COLO668 (cell line): ENCODE measurements around the gene MRFAP1L1.

Experiments used
- DNase-seq: peaks from one replicate; lab custom pipeline; 2025; ENCODE audit not compliant: unreplicated experiment; lab: John Stamatoyannopoulos, UW

Gene MRFAP1L1

DNA sequence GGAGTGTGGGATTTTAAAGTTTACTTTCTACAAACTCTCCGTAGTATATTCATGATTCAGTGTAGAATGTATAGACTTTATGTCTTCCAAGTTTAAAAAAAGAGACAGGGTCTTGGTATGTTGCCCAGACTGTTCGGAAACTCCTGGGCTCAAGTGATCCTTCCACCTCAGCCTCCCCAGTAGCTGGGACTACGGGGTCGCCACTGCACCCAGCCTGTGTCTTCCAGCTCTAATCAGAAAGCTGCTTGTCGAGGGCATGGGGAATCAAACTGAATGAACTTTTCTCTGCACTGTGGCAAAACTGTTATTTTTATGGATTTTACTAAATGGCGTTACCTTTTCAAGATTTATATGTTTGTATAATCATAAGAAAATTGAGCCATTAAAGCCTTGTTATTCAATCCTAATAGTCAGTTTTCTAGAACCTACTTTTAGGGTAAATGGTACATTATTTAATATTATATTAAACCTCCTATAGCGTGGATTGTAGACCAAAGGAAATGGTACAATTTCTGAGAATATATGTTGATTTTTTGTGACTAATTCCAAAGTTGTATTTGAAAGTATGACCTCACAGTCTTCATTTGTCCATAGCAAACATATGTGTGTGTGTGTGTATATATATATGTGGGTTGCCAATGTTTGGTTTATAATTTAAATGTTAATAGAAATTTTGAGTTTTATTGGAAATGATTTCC, 7.4 kb upstream of the MRFAP1L1 start:
- DNase-seq, result no peak

DNA sequence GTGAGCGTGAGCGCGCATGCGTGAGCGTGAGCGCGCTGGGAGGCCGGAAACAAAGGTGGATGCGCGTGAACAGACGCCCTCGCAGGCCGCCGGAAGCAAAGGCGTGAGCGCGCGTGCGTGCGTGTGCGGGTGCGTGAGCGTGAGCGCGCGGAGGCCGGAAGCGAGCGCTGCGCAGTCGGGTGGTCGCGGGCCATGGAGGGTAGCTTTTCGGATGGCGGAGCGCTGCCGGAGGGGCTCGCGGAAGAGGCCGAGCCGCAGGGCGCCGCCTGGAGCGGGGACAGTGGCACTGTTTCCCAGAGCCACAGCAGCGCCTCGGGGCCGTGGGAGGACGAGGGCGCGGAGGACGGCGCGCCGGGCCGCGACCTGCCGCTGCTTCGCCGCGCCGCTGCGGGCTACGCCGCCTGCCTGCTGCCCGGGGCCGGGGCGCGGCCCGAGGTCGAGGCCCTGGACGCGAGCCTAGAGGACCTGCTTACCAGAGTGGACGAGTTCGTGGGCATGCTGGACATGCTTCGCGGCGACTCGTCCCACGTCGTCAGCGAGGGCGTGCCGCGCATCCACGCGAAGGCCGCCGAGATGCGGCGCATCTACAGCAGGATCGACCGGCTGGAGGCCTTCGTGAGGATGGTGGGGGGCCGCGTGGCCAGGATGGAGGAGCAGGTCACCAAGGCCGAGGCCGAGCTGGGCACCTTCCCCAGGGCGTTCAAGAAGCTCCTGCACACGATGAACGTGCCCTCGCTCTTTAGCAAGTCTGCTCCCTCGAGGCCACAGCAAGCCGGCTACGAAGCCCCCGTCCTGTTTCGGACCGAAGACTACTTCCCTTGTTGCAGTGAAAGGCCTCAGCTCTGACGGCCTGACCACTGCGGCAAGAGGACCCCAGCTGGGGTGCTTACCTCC, 6.6 kb upstream of the MRFAP1L1 start, which contains the start of gene BLOC1S4:
Gene BLOC1S4 (plus strand): TSS at position 157 of the 894 bp plus-strand sequence. CDS start 36 bp downstream, at position 193.
- DNase-seq, result peak; percentile 95

- no peak for DNase-seq
Observed at GRCh38 chr4:6715704-6716017, 6.0 kb upstream of the MRFAP1L1 start.

DNA sequence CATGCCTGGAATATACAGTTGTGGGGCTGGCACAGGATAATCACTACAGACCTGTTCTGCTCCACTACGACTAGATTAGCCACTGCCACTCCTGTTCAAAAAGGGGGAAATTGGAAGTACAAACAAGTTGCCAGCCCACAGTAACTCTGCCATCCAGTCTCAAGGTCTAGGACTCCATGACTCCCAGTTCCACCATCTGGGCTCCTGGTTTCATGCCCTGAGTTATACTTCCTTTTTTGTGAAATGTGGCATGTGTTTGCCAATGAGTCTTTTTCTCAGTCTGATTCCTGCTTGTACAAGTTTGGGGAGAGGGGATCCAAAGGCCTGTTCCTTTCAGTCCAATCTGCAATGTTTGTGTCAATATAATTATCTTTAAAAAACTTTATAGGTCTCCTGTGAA, 5.3 kb upstream of the MRFAP1L1 start:
- no peak for DNase-seq

- no peak for DNase-seq
Observed at GRCh38 chr4:6710996-6711395, 1.3 kb upstream of the MRFAP1L1 start.

GRCh38 chr4:6710282-6710681, 617 bp upstream of the MRFAP1L1 start:
- DNase-seq, result no peak

DNA sequence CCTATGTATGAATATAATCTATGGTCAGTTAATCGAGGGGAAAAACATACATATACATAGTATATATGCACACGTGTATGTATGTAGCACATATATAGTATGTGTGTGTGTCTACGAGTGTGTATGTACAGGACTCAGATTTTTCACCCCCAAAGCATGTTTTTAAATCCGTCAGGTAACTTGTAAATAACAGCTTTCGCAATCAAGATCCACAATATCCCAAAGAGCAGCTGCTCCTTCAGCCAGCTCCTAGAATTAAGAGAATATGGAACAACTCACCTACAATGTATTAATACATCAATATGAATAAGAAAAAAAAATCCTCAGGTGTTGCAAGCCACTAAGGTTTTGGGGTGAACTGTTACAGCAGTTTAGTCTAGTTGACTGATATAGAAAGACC, 3.5 kb downstream of the MRFAP1L1 start:
- no peak for DNase-seq

DNA sequence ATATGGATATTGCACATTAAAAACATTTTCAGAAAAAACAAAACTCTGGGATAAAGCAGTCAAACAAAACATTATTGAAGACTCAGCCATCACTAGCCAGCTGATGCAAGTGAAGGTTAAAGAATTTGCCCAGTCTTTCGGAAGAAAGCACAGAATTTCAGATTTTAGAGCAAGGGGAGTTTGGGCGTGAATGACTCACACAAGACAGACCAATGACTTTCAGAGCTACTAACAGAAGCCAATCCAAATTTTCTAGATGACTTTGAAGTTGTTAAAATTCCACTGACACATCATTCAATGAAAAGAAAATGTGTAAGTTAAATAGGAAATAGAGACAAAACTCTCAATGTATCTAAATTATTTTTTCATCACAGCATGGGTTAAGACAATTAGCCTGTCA, 4.0 kb downstream of the MRFAP1L1 start:
- no peak for DNase-seq

GRCh38 chr4:6703786-6704185, 5.9 kb downstream of the MRFAP1L1 start:
- no peak for DNase-seq

- no peak for DNase-seq
Observed at GRCh38 chr4:6702761-6703160, 6.9 kb downstream of the MRFAP1L1 start.

DNA sequence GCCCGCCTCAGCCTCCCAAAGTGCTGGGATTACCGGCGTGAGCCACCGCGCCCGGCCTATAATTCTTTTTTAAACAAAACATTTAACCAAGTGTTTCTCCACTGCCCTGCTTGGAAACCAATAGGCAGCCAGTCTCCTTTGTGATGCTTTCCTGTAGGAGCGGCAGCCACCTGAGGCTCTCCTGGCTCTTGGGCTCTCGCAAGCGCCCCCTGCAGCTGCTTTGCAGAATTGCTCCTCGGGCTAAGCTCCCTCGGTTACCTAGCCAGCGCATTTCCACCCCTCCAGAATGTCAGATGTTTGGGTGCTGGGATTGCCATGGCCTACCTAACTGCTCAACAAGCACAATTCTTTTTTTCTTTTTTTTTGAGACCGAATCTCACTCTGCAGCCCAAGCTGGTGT, 8.3 kb downstream of the MRFAP1L1 start:
- peak; percentile 41 for DNase-seq

DNA sequence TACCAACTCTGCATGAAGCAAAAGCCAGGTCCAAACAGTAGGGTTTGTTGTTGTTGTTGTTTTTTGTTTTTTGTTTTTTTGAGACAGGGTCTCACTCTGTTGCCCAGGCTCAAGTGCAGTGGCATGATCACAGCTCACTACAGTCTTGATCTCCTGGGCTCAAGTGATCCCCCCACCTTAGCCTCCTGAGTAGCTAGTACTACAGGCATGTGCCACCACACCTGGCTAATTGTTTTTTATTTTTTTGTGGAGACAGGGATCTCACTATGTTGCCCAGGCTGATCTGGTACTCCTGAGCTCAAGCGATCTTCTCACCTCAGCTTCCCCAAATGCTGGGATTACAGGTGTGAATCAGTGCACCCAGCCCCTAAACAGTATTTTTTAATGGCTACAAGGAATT, 9.8 kb downstream of the MRFAP1L1 start:
- DNase-seq, result no peak

GRCh38 chr4:6699388-6699787, 10.3 kb downstream of the MRFAP1L1 start:
- DNase-seq, result no peak

DNA sequence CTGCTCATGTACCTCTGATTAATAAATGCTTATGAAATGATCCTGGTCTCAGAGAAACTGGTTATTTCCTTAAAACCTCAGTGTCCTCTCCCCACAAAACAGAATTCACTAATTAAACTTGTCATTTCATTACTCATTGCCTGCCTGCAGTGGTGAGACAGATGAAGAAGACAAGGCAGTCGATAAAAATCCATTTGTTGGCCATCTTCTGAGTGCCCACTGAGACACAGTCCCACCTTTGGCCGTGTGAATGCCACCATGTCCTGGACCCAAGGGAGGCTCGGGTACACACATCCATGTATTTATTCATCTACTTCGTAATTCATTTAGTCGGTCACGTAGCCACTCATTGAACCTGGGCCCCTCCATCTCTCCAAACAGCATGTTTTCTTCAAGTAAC, 12.5 kb downstream of the MRFAP1L1 start:
- DNase-seq, result no peak

- DNase-seq, result no peak
Observed at GRCh38 chr4:6696611-6697010, 13.1 kb downstream of the MRFAP1L1 start.

- DNase-seq, result peak; percentile 72
Observed at GRCh38 chr4:6695660-6696610, 13.7 kb downstream of the MRFAP1L1 start.

- no peak for DNase-seq
Observed at GRCh38 chr4:6694177-6694901, 15.3 kb downstream of the MRFAP1L1 start.

- no peak for DNase-seq
Observed at GRCh38 chr4:6693231-6694176, 16.2 kb downstream of the MRFAP1L1 start, which contains the start of gene S100P. TSS of gene S100P (plus strand) at chr4:6693878. CDS start at chr4:6693933, 55 bp downstream.

DNA sequence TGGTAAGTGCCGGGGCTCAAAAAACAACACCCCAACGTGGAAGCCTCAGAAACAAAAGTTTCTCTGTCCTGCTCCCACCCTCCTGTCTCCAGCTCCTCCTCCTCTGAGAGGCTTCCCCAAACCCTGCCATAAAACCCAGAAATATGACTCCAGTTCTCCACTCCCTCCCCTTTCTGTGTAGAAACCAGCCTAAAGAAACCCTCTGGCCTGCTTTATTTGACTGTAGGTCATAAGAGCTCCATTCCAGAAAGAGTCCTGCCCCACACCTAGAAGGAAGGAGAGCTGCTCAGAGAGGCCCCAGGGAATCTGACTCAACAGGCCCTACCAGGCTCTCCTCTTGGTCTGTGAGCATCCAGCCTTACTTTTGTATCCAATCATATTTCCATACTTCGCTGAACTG, 16.9 kb downstream of the MRFAP1L1 start:
- DNase-seq, result no peak
